ENCODE measurements around the gene TRAPPC6A. TPM values are rescaled to one million over a fixed set of nuclear protein-coding genes. Genes with fewer than 3 reads are reported as not detected.
A peak's percentile ranks its signal among the peaks of the same experiment; 100 is the strongest.

The TRAPPC6A gene, protein sequence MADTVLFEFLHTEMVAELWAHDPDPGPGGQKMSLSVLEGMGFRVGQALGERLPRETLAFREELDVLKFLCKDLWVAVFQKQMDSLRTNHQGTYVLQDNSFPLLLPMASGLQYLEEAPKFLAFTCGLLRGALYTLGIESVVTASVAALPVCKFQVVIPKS
- 10 to 100 TPM; 13.6 to 14.3 TPM for total RNA-seq
- long read RNA-seq, partial matches to known transcripts = 1 of 1 reads
- long read RNA-seq, other reads (novel, unspliced or antisense) = 0 of 1 reads

DNA sequence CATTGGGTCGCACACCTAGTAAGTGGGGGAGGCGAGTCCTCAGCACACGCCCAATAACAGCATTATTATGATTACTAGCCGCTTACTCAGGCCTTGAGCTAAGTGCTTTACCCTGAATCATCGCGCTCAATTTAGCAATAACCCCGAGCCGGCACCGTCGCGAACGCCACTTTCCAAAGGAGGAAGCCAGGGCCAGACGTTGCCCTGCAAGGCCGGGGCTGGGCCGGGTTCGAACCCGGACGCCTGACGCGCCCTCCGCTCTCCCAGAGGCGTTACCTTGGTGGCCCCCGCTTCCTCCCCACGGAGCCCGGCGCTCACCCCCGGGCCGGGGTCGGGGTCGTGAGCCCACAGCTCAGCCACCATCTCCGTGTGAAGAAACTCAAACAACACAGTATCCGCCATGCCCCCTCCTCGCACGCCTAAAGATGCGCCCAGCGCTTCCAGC lies at the start of gene TRAPPC6A:
TRAPPC6A (minus strand) TSS at position 421 of the 445 bp plus-strand sequence; CDS start at position 402, 19 bp downstream.
- intact Hi-C loops (cut with DNase I) = loop anchor here in 1 of 2 donors (5.0 kb wide), 1 partner anchor 86 kb away; the partner anchor contains the start of gene PPP1R37
- DNase-seq (no peak), ATAC-seq (peak in 1 of 2 donors; percentile 5)

DNA sequence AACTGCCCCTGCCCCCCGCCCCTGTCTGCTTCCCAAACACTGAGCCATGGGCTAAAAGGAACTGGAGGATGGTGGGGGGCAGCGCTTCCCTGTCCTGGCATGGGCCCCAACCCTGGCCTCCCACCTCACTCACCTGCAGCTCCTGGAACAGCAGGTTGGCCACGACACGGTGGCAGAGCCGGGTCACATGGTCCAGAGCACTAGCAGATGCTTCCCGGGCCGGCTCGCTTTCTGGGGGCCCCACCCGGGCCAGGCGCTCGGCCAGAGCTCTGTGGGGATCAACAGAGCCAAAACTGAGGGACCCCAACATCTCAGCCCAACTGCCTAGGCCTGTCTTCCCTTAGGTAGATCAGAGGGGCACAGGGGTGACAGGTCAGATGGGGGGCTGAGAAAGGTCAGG lies 46.6 kb upstream of the TRAPPC6A start:
- intact Hi-C loops (cut with DNase I) = no loop called here
- ATAC-seq = no peak
- DNase-seq = no peak

- no peak for DNase-seq
- no peak for ATAC-seq
- intact Hi-C loops (cut with DNase I) = no loop called here
Observed at GRCh38 chr19:45223879-45224278, 45.8 kb upstream of the TRAPPC6A start.

DNA sequence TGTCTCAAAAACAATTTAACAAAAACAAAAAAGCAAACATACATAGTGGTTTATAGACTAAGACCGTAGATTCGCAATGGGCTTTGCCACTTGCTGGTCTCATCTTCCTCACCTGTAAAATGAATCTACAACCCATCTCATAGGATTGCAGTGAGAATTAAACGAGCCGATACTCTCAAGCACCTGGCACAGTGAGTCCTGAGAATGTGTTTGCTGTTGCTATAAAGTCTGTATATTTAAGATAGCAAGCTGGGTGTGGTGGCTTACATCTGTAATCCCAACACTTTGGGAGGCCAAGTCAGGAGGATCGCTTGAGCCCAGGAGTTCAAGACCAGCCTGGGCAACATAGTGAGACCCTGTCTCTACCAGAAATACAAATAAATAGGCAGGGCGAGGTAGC lies 44.7 kb upstream of the TRAPPC6A start:
- intact Hi-C loops (cut with DNase I) = no loop called here
- DNase-seq (no peak), ATAC-seq (no peak)

GRCh38 chr19:45218911-45219743 lies 41.1 kb upstream of the TRAPPC6A start:
- ATAC-seq = no peak
- DNase-seq = no peak
- intact Hi-C loops (cut with DNase I) = no loop called here

DNA sequence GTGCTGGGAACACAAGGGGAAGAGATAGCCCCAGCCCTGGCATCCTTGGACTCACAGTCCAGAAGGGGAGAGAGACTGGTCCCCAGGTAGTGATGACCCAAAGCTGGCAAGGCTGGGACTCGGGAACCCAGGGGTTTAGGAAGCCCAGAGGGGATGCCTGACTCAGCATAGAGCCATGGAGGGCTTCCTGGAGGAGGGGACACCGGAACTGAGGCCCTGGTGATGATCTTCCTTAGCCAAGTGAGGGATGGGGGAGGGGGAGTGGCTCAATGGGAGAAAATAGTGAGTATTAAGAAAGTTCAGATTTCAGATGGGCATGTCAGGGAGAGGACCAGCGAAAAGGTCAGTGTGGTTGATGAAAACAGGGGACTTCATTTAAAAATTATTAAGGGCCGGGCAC lies 40.4 kb upstream of the TRAPPC6A start:
- no peak for ATAC-seq
- DNase-seq = no peak
- intact Hi-C loops (cut with DNase I) = no loop called here

DNA sequence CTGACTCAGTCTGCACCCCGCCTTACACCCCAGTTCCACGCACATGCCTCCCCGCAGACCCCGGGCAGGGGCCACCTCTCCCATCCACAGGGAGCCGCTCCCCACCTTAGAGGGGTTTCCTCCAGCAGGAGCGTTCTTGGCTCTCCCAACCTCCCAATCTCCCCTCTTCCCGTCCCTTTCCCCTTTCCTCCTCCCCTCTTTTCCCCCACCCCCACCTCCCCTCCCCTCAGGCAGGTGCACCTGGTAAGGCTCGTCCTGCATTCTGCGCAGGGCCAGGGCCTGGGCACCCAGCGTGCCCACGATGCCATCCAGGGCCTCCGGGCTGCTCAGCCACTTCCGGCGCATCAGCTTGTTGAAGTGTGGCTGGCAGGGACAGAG lies 39.9 kb upstream of the TRAPPC6A start:
- no peak for DNase-seq
- ATAC-seq = no peak
- intact Hi-C loops (cut with DNase I) = no loop called here

- ATAC-seq (peak in 1 of 2 donors; percentile 49), DNase-seq (no peak)
- intact Hi-C loops (cut with DNase I) = no loop called here
Observed at GRCh38 chr19:45217193-45217956, 39.3 kb upstream of the TRAPPC6A start.

- no peak for DNase-seq
- ATAC-seq = no peak
- intact Hi-C loops (cut with DNase I) = no loop called here
Observed at GRCh38 chr19:45216667-45217066, 38.6 kb upstream of the TRAPPC6A start.

GRCh38 chr19:45215391-45216191 lies 37.6 kb upstream of the TRAPPC6A start:
- ATAC-seq (no peak), DNase-seq (peak; percentile 43)
- intact Hi-C loops (cut with DNase I) = no loop called here

- ATAC-seq = no peak
- intact Hi-C loops (cut with DNase I) = no loop called here
- DNase-seq = no peak
Observed at GRCh38 chr19:45213031-45213430, 35.0 kb upstream of the TRAPPC6A start.

GRCh38 chr19:45211751-45212381 lies 33.8 kb upstream of the TRAPPC6A start:
- ATAC-seq = peak; percentile 63 to 87
- intact Hi-C loops (cut with DNase I) = no loop called here
- DNase-seq = peak; percentile 80

DNA sequence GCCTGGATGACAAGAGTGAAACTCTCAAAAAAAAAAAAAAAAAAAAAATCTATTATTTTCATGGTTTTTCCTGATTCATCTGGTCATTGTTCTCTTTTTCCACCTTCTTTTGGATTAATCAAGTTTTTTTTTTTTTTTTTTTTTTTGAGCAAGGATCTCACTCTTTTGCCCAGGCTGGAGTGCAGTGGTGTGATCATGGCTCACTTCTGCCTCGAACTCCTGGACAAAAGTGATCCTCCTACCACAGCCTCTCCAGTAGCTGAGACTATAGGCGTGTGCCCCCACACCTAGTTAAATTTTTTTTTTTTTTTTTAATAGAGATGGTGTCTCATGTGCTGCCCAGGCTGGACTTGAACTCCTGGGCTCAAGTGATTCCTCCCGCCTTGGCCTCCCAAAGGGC lies 28.3 kb upstream of the TRAPPC6A start:
- DNase-seq (no peak), ATAC-seq (no peak)
- intact Hi-C loops (cut with DNase I) = no loop called here

GRCh38 chr19:45205810-45206209 lies 27.8 kb upstream of the TRAPPC6A start:
- intact Hi-C loops (cut with DNase I) = no loop called here
- ATAC-seq = no peak
- no peak for DNase-seq

DNA sequence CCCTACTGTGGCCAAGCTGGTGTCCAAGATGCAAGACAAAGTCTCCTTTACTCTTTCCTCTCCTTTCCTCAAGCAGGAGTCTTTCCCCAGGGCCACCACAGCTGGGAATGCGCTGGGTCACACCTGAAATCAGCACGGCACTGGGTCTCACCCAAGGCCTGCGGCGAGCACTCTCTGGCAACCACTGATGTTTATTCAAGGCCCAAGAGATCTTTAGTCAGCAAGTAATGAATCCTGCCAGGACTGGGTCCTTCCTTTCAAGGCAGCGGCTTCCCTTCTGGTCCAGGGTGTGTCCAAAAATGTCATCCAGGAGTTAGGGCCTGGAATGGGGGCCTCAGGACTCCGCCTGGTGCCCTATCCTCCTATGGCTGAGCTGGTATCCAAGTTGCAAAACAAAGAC lies 24.6 kb upstream of the TRAPPC6A start:
- intact Hi-C loops (cut with DNase I) = no loop called here
- ATAC-seq (no peak), DNase-seq (no peak)

- peak; percentile 45 for DNase-seq
- ATAC-seq = peak; percentile 29 to 65
- intact Hi-C loops (cut with DNase I) = no loop called here
Observed at GRCh38 chr19:45200568-45200967, 22.5 kb upstream of the TRAPPC6A start.

GRCh38 chr19:45195764-45196163 lies 17.7 kb upstream of the TRAPPC6A start:
- DNase-seq (no peak), ATAC-seq (no peak)
- intact Hi-C loops (cut with DNase I) = no loop called here

GRCh38 chr19:45191375-45191774 lies 13.3 kb upstream of the TRAPPC6A start:
- DNase-seq (no peak), ATAC-seq (no peak)
- intact Hi-C loops (cut with DNase I) = no loop called here

GRCh38 chr19:45189971-45190370 lies 11.9 kb upstream of the TRAPPC6A start:
- intact Hi-C loops (cut with DNase I) = no loop called here
- DNase-seq (no peak), ATAC-seq (no peak)
